CD8-positive, alpha-beta memory T cell (primary cell): ENCODE results near the gene ABO. TPM values are rescaled to one million over a fixed set of nuclear protein-coding genes. Genes with fewer than 3 reads are reported as not detected.
"Not testable (repeated sequence)": the region's sequence is repeated elsewhere in the genome, so short reads cannot be mapped to it uniquely, and the experiment has no call there.

Experiments used
- CTCF ChIA-PET: fragments of 350-600 bp; sonication (Branson Sonifier 250); formaldehyde crosslinking; loops from one replicate; lab custom pipeline; 2021; ENCODE audit warnings: antibody characterized with exemption; lab: Charles Lee
- POLR2A ChIA-PET: fragments of 350-600 bp; sonication (Branson Sonifier 250); formaldehyde crosslinking; loops from one replicate; lab custom pipeline; 2021; ENCODE audit warnings: antibody characterized with exemption; lab: Charles Lee
- DNase-seq, 5 donors: peaks; one replicate each; pipeline versions ENCODE4 v3.0.0 to v3.0.0-alpha.2; 2020 to 2022; ENCODE audit warnings: mixed read lengths in 1 of 5
- H3K27ac ChIP-seq: one replicate; pipeline ENCODE4 v1.7.0; 2013; ENCODE audit warnings: low read depth, mild to moderate bottlenecking, low read length, moderate library complexity
- H3K27me3 ChIP-seq: 2 replicates; pipeline ENCODE4 v1.7.0; 2013; ENCODE audit warnings: low read length, mild to moderate bottlenecking; ENCODE audit not compliant: insufficient read depth, poor library complexity, severe bottlenecking
- H3K36me3 ChIP-seq: 2 replicates; pipeline ENCODE4 v1.7.0; 2013; ENCODE audit warnings: mild to moderate bottlenecking, low read length, moderate library complexity; ENCODE audit not compliant: insufficient read depth
- H3K4me1 ChIP-seq: 2 replicates; pipeline ENCODE4 v1.7.0; 2013; ENCODE audit warnings: mild to moderate bottlenecking, low read length, moderate library complexity; ENCODE audit not compliant: insufficient read depth
- H3K4me3 ChIP-seq: 2 replicates; pipeline ENCODE4 v1.7.0; 2013; ENCODE audit warnings: mild to moderate bottlenecking, low read length
- H3K9me3 ChIP-seq: 2 replicates; pipeline ENCODE4 v1.7.0; 2013; ENCODE audit warnings: mild to moderate bottlenecking, low read length
- H3K27ac Mint-ChIP-seq, 8 donors: one replicate each; pipeline ENCODE4 v1.8.0; 2020 to 2021; ENCODE audit warnings: mixed read lengths in 8 of 8, mild to moderate bottlenecking in 6 of 8, inconsistent platforms in 3 of 8, moderate library complexity in 3 of 8
- H3K27me3 Mint-ChIP-seq, 2 donors: one replicate each; pipeline ENCODE4 v1.8.0; 2020 to 2021; ENCODE audit warnings: mixed read lengths in 2 of 2, mild to moderate bottlenecking in 1 of 2, moderate library complexity in 1 of 2
- H3K36me3 Mint-ChIP-seq, 3 donors: one replicate each; pipeline ENCODE4 v1.8.0; 2020 to 2021; ENCODE audit warnings: mixed read lengths in 3 of 3, inconsistent platforms in 1 of 3, mild to moderate bottlenecking in 1 of 3
- H3K4me1 Mint-ChIP-seq, 3 donors: one replicate each; pipeline ENCODE4 v1.8.0; 2020 to 2021; ENCODE audit warnings: mixed read lengths in 3 of 3, inconsistent platforms in 1 of 3, mild to moderate bottlenecking in 1 of 3
- H3K4me3 Mint-ChIP-seq, 7 donors: one replicate each; pipeline ENCODE4 v1.8.0; 2020 to 2021; ENCODE audit warnings: mixed read lengths in 7 of 7, mild to moderate bottlenecking in 6 of 7, moderate library complexity in 4 of 7, inconsistent platforms in 2 of 7
- H3K9me3 Mint-ChIP-seq, 5 donors: one replicate each; pipeline ENCODE4 v1.8.0; 2020 to 2022; ENCODE audit warnings: mixed read lengths in 5 of 5, mild to moderate bottlenecking in 3 of 5, moderate library complexity in 2 of 5, inconsistent platforms in 1 of 5
- polyA plus RNA-seq: library from polyadenylated mRNA; unstranded; fragments of 300-500 nt; fragmentation: Illumina TruSeq; gene quantifications from one replicate; pipeline ENCODE4 v1.2.3, GENCODE V29; 2021
- total RNA-seq, 2 experiments: library from RNA; stranded (reverse); gene quantifications; one replicate each; pipeline ENCODE4 v1.2.3, GENCODE V29; 2021

Gene ABO
- total and polyA plus RNA-seq, 3 experiments from 2014 or later, result not detected

GRCh38 chr9:133283255-133284032 lies 8.4 kb upstream of the ABO start:
- H3K27ac ChIP-seq, H3K4me3 ChIP-seq, H3K9me3 Mint-ChIP-seq, H3K36me3 Mint-ChIP-seq, H3K4me3 Mint-ChIP-seq, H3K27me3 ChIP-seq, CTCF ChIA-PET, H3K27ac Mint-ChIP-seq, DNase-seq, H3K36me3 ChIP-seq, H3K4me1 ChIP-seq, H3K9me3 ChIP-seq, POLR2A ChIA-PET, H3K4me1 Mint-ChIP-seq: not testable (repeated sequence)
- H3K27me3 Mint-ChIP-seq, result peaks cover 10 to 24% of the 10 kb centered on the region in 2 donors

GRCh38 chr9:133282464-133283238 lies 7.7 kb upstream of the ABO start:
- CTCF ChIA-PET, result no interaction called here
- no peaks in the 10 kb centered on the region for H3K4me1 Mint-ChIP-seq
- no peak for DNase-seq
- Histone ChIP-seq H3K36me3 (no peaks in the 10 kb centered on the region), H3K27me3 (no peaks in the 10 kb centered on the region), H3K27ac (no peak overlapping the region), H3K4me1 (no peaks in the 10 kb centered on the region), H3K4me3 (no peak overlapping the region), H3K9me3 (no peaks in the 10 kb centered on the region)
- H3K36me3 Mint-ChIP-seq, result no peaks in the 10 kb centered on the region
- H3K27ac Mint-ChIP-seq, result no peak overlapping the region
- H3K4me3 Mint-ChIP-seq, result no peak overlapping the region
- H3K27me3 Mint-ChIP-seq, result peaks cover 10 to 30% of the 10 kb centered on the region in 2 donors
- POLR2A ChIA-PET, result no interaction called here
- H3K9me3 Mint-ChIP-seq, result no peaks in the 10 kb centered on the region

- Histone ChIP-seq H3K36me3 (no peaks in the 10 kb centered on the region), H3K9me3 (no peaks in the 10 kb centered on the region), H3K4me3 (no peak overlapping the region), H3K27me3 (no peaks in the 10 kb centered on the region), H3K4me1 (no peaks in the 10 kb centered on the region), H3K27ac (peak overlapping the region; percentile 7)
- no peaks in the 10 kb centered on the region for H3K4me1 Mint-ChIP-seq
- H3K36me3 Mint-ChIP-seq, result no peaks in the 10 kb centered on the region
- ChIA-PET POLR2A (no interaction called here), CTCF (no interaction called here)
- H3K9me3 Mint-ChIP-seq, result no peaks in the 10 kb centered on the region
- H3K27ac Mint-ChIP-seq, result no peak overlapping the region
- peaks cover 21 to 43% of the 10 kb centered on the region in 2 donors for H3K27me3 Mint-ChIP-seq
- H3K4me3 Mint-ChIP-seq, result no peak overlapping the region
- no peak for DNase-seq
Measured at GRCh38 chr9:133280392-133280791, 5.4 kb upstream of the ABO start.

GRCh38 chr9:133278161-133279114 lies 3.4 kb upstream of the ABO start:
- DNase-seq, result no peak
- H3K9me3 Mint-ChIP-seq, result no peaks in the 10 kb centered on the region
- peaks cover 29 to 54% of the 10 kb centered on the region in 2 donors for H3K27me3 Mint-ChIP-seq
- Histone ChIP-seq H3K4me3 (no peak overlapping the region), H3K9me3 (no peaks in the 10 kb centered on the region), H3K27ac (no peak overlapping the region), H3K36me3 (no peaks in the 10 kb centered on the region), H3K4me1 (no peaks in the 10 kb centered on the region), H3K27me3 (no peaks in the 10 kb centered on the region)
- no peaks in the 10 kb centered on the region for H3K4me1 Mint-ChIP-seq
- ChIA-PET POLR2A (no interaction called here), CTCF (no interaction called here)
- no peak overlapping the region for H3K4me3 Mint-ChIP-seq
- no peak overlapping the region for H3K27ac Mint-ChIP-seq
- H3K36me3 Mint-ChIP-seq, result no peaks in the 10 kb centered on the region

GRCh38 chr9:133277467-133277866 lies 2.5 kb upstream of the ABO start:
- H3K36me3 ChIP-seq, result no peaks in the 10 kb centered on the region
- ChIA-PET POLR2A (no interaction called here), CTCF (no interaction called here)
- Mint-ChIP-seq H3K36me3 (no peaks in the 10 kb centered on the region), H3K9me3 (no peaks in the 10 kb centered on the region), H3K27ac (no peak overlapping the region), H3K4me3 (no peak overlapping the region), H3K4me1 (peaks cover 0 to 5% (median 0%) of the 10 kb centered on the region in 3 donors), H3K27me3 (peaks cover 30 to 61% of the 10 kb centered on the region in 2 donors)
- H3K4me1 ChIP-seq, result no peaks in the 10 kb centered on the region
- H3K4me3 ChIP-seq, result no peak overlapping the region
- no peaks in the 10 kb centered on the region for H3K9me3 ChIP-seq
- DNase-seq, result no peak
- H3K27ac ChIP-seq, result no peak overlapping the region
- H3K27me3 ChIP-seq, result no peaks in the 10 kb centered on the region

- H3K27ac Mint-ChIP-seq, result peak overlapping the region in 2 of 8 donors; percentile 18 to 82
- no peaks in the 10 kb centered on the region for H3K36me3 Mint-ChIP-seq
- H3K4me3 Mint-ChIP-seq, result no peak overlapping the region
- ChIA-PET CTCF (no interaction called here), POLR2A (no interaction called here)
- no peaks in the 10 kb centered on the region for H3K27me3 ChIP-seq
- no peak overlapping the region for H3K27ac ChIP-seq
- H3K4me3 ChIP-seq, result no peak overlapping the region
- peaks cover 0 to 5% (median 0%) of the 10 kb centered on the region in 3 donors for H3K4me1 Mint-ChIP-seq
- peaks cover 30 to 67% of the 10 kb centered on the region in 2 donors for H3K27me3 Mint-ChIP-seq
- DNase-seq, result no peak
- H3K36me3 ChIP-seq, result no peaks in the 10 kb centered on the region
- H3K9me3 ChIP-seq, result no peaks in the 10 kb centered on the region
- no peaks in the 10 kb centered on the region for H3K4me1 ChIP-seq
- H3K9me3 Mint-ChIP-seq, result no peaks in the 10 kb centered on the region
Measured at GRCh38 chr9:133276923-133277322, 1.9 kb upstream of the ABO start.

GRCh38 chr9:133276001-133276884 lies 1.2 kb upstream of the ABO start:
- H3K9me3 ChIP-seq, result no peaks in the 10 kb centered on the region
- no peaks in the 10 kb centered on the region for H3K36me3 Mint-ChIP-seq
- H3K9me3 Mint-ChIP-seq, result no peaks in the 10 kb centered on the region
- H3K4me1 ChIP-seq, result no peaks in the 10 kb centered on the region
- no peak overlapping the region for H3K4me3 ChIP-seq
- peak overlapping the region; percentile 64 for H3K27ac ChIP-seq
- peaks cover 0 to 5% (median 0%) of the 10 kb centered on the region in 3 donors for H3K4me1 Mint-ChIP-seq
- no peaks in the 10 kb centered on the region for H3K36me3 ChIP-seq
- peaks cover 30 to 71% of the 10 kb centered on the region in 2 donors for H3K27me3 Mint-ChIP-seq
- no peak for DNase-seq
- CTCF ChIA-PET, result no interaction called here
- H3K27me3 ChIP-seq, result no peaks in the 10 kb centered on the region
- peak overlapping the region in 1 of 8 donors; percentile 57 for H3K27ac Mint-ChIP-seq
- no peak overlapping the region for H3K4me3 Mint-ChIP-seq
- POLR2A ChIA-PET, result interaction anchor here (0.6 kb wide), 1 partner anchor 8 kb away, joined by 3 read pairs; no protein-coding TSS in a partner anchor
